IMR-90 (cell line): Measurements from ENCODE around the gene STXBP6. TPM values are rescaled to one million over a fixed set of nuclear protein-coding genes. Genes with fewer than 3 reads are reported as not detected.

Source experiments
- ATAC-seq: fragments of 200-7000 bp; cut with Tn5 transposase; 2 replicates; pipeline ENCODE4 v1.9.1; 2020; ENCODE audit warnings: low read depth, mild to moderate bottlenecking, moderate library complexity
- BruUV-seq: library from RNA; stranded (reverse); fragments of 400-500 nt; replicated peaks from 2 replicates; lab custom pipeline; 2021; lab: Mats Ljungman, UMichigan
- CTCF ChIA-PET: fragments of 300-600 bp; formaldehyde crosslinking; extraction: SDS; loops from one replicate; lab custom pipeline; 2021; ENCODE audit warnings: antibody characterized with exemption; lab: Yijun Ruan, JAX
- POLR2A ChIA-PET: fragments of 300-600 bp; sonication (Branson Sonifier 250); formaldehyde crosslinking; loops from one replicate; lab custom pipeline; 2022; ENCODE audit warnings: antibody characterized with exemption; ENCODE audit not compliant: unreplicated experiment; lab: Charles Lee
- DNase-seq: peaks from one replicate; pipeline ENCODE4 v3.0.0; 2013
- H2AFZ ChIP-seq: replicated peaks from 2 replicates; pipeline ENCODE3; 2013; ENCODE audit warnings: low read length, mild to moderate bottlenecking; ENCODE audit not compliant: poor library complexity
- H2AK5ac ChIP-seq: 2 replicates; pipeline ENCODE4 v1.6.1; 2013; ENCODE audit warnings: low read depth, low read length, inconsistent platforms
- H2AK9ac ChIP-seq: replicated peaks from 2 replicates; pipeline ENCODE3; 2013; ENCODE audit warnings: mild to moderate bottlenecking, low read depth, low read length, moderate library complexity; ENCODE audit not compliant: poor library complexity
- H2BK120ac ChIP-seq: 2 replicates; pipeline ENCODE4 v1.6.1; 2013; ENCODE audit warnings: low read depth, low read length, inconsistent platforms
- H2BK15ac ChIP-seq: 3 replicates; pipeline ENCODE4 v1.6.1; 2013; ENCODE audit warnings: low read depth, low read length, inconsistent platforms
- H2BK20ac ChIP-seq: 2 replicates; pipeline ENCODE4 v1.6.1; 2013; ENCODE audit warnings: low read depth, mild to moderate bottlenecking, inconsistent platforms, low read length, moderate library complexity
- H2BK5ac ChIP-seq: 2 replicates; pipeline ENCODE4 v1.6.1; 2013; ENCODE audit warnings: mild to moderate bottlenecking, low read depth, low read length, inconsistent platforms; ENCODE audit not compliant: poor library complexity, severe bottlenecking
- H3K14ac ChIP-seq: replicated peaks from 2 replicates; pipeline ENCODE4 v1.6.1; 2013; ENCODE audit warnings: low read depth, low read length, inconsistent platforms
- H3K18ac ChIP-seq: 2 replicates; pipeline ENCODE4 v1.6.1; 2013; ENCODE audit warnings: low read depth, low read length, control low read depth
- H3K23ac ChIP-seq: 2 replicates; pipeline ENCODE4 v1.6.1; 2013; ENCODE audit warnings: low read depth, low read length, inconsistent platforms
- H3K27ac ChIP-seq: 2 replicates; pipeline ENCODE4 v1.5.1; 2013; ENCODE audit warnings: mild to moderate bottlenecking, control low read depth, low read length; ENCODE audit not compliant: insufficient read depth
- H3K27me3 ChIP-seq: 2 replicates; pipeline ENCODE4 v1.6.1; 2013; ENCODE audit warnings: low read length; ENCODE audit not compliant: control insufficient read depth, insufficient read depth
- H3K36me3 ChIP-seq: 2 replicates; pipeline ENCODE4 v1.6.1; 2013; ENCODE audit warnings: low read length, mixed read lengths; ENCODE audit not compliant: control insufficient read depth, insufficient read depth
- H3K4ac ChIP-seq: 2 replicates; pipeline ENCODE4 v1.6.1; 2013; ENCODE audit warnings: low read depth, low read length, inconsistent platforms
- H3K4me1 ChIP-seq: 2 replicates; pipeline ENCODE4 v1.6.1; 2013; ENCODE audit warnings: low read length, mixed read lengths; ENCODE audit not compliant: control insufficient read depth, insufficient read depth
- H3K4me2 ChIP-seq: 2 replicates; pipeline ENCODE4 v1.6.1; 2013; ENCODE audit warnings: low read depth, mild to moderate bottlenecking, control low read depth, low read length, moderate library complexity
- H3K4me3 ChIP-seq: 2 replicates; pipeline ENCODE4 v1.5.1; 2013; ENCODE audit warnings: low read depth, mild to moderate bottlenecking, control low read depth, low read length, moderate library complexity; ENCODE audit not compliant: insufficient read depth
- H3K56ac ChIP-seq: 2 replicates; pipeline ENCODE4 v1.6.1; 2013; ENCODE audit warnings: low read length, inconsistent platforms; ENCODE audit not compliant: insufficient read depth; ENCODE audit errors: extremely low read depth
- H3K79me1 ChIP-seq, 2 experiments: 2 replicates each; pipeline ENCODE4 v1.6.1; 2013; ENCODE audit warnings: low read length in 2 of 2, inconsistent platforms in 1 of 2, low read depth in 1 of 2
- H3K9ac ChIP-seq: 2 replicates; pipeline ENCODE4 v1.6.1; 2013; ENCODE audit warnings: low read depth, low read length, control low read depth
- H3K9me1 ChIP-seq: 2 replicates; pipeline ENCODE4 v1.6.1; 2013; ENCODE audit warnings: low read length, inconsistent platforms; ENCODE audit not compliant: insufficient read depth
- H3K9me3 ChIP-seq: 2 replicates; pipeline ENCODE4 v1.6.1; 2013; ENCODE audit warnings: low read length; ENCODE audit not compliant: control insufficient read depth, insufficient read depth
- H4K20me1 ChIP-seq: 2 replicates; pipeline ENCODE4 v1.6.1; 2013; ENCODE audit warnings: low read length, inconsistent platforms; ENCODE audit not compliant: insufficient read depth
- H4K5ac ChIP-seq: 2 replicates; pipeline ENCODE4 v1.6.1; 2013; ENCODE audit warnings: mild to moderate bottlenecking, low read depth, low read length, control low read depth
- H4K8ac ChIP-seq, 2 experiments: 2 replicates each; pipeline ENCODE4 v1.6.1; 2013; ENCODE audit warnings: low read depth in 2 of 2, low read length in 2 of 2, control low read depth in 1 of 2, inconsistent platforms in 1 of 2
- H4K91ac ChIP-seq: 2 replicates; pipeline ENCODE4 v1.6.1; 2013; ENCODE audit warnings: low read depth, low read length, inconsistent platforms; ENCODE audit not compliant: insufficient read depth
- BHLHE40 ChIP-seq: fragments of 150-350 bp; IDR thresholded peaks from 2 replicates; pipeline ENCODE4 v1.6.1; 2016; ENCODE audit warnings: mild to moderate bottlenecking, low read depth, low read length
- CHD1 ChIP-seq: IDR thresholded peaks from 2 replicates; pipeline ENCODE4 v1.6.1; 2012; ENCODE audit warnings: low read depth, low read length, improper control_type of control experiment
- MAFK ChIP-seq: IDR thresholded peaks from 2 replicates; pipeline ENCODE4 v1.6.1; 2012; ENCODE audit warnings: low read depth, low read length, improper control_type of control experiment
- MAZ ChIP-seq: IDR thresholded peaks from 2 replicates; pipeline ENCODE4 v1.6.1; 2012; ENCODE audit warnings: low read depth, mild to moderate bottlenecking, low read length, improper control_type of control experiment, moderate library complexity, borderline replicate concordance
- MXI1 ChIP-seq: IDR thresholded peaks from 2 replicates; pipeline ENCODE4 v1.6.1; 2012; ENCODE audit warnings: low read depth, mild to moderate bottlenecking, low read length, moderate library complexity, borderline replicate concordance
- NFE2L2 ChIP-seq: fragments of 150-350 bp; IDR thresholded peaks from 2 replicates; pipeline ENCODE4 v1.6.1; 2016; ENCODE audit warnings: low read depth, mild to moderate bottlenecking, low read length
- RAD21 ChIP-seq: IDR thresholded peaks from 2 replicates; pipeline ENCODE4 v1.6.1; 2012; ENCODE audit warnings: low read length, improper control_type of control experiment
- RCOR1 ChIP-seq: IDR thresholded peaks from 2 replicates; pipeline ENCODE4 v1.6.1; 2012; ENCODE audit warnings: mild to moderate bottlenecking, low read length, improper control_type of control experiment; ENCODE audit not compliant: insufficient replicate concordance
- RFX5 ChIP-seq: IDR thresholded peaks from 2 replicates; pipeline ENCODE4 v1.8.0; 2012; ENCODE audit warnings: low read depth, mild to moderate bottlenecking, low read length, moderate library complexity
- SMC3 ChIP-seq: fragments of 150-350 bp; IDR thresholded peaks from 2 replicates; pipeline ENCODE4 v1.6.1; 2016; ENCODE audit warnings: low read depth, mild to moderate bottlenecking, antibody characterized with exemption, low read length, moderate library complexity
- WGBS, 2 experiments: methylation state at CpG; one replicate each; pipeline versions ENCODE4 v1.1.5 to v1.1.7; 2013; ENCODE audit warnings: missing lambda C conversion rate in 2 of 2; ENCODE audit not compliant: insufficient read length in 1 of 2; ENCODE audit errors: extremely low coverage in 2 of 2; 5-methylcytosine and 5-hydroxymethylcytosine counted together
- dilution Hi-C: fragments of 300-500 bp; cut with HindIII; formaldehyde crosslinking; loops from one replicate; pipeline ENCODE4 v1.14.3; 2018; ENCODE audit warnings: low sequenced_read_pairs; ENCODE audit not compliant: unreplicated experiment
- in situ Hi-C: fragments of 300-500 bp; cut with MboI; formaldehyde crosslinking; loops from 3 replicates; pipeline ENCODE4 v1.14.3; 2019; ENCODE audit warnings: low sequenced_read_pairs, inconsistent platforms, mixed read lengths
- intact Hi-C: fragments of 100-400 bp; cut with micrococcal nuclease; formaldehyde crosslinking; loops from 2 replicates; pipeline ENCODE4 v1.10.0; 2022
- polyA plus RNA-seq, 3 experiments: library from polyadenylated mRNA; depleted of rRNA; stranded (reverse); fragments of >200 nt; gene quantifications; 2 replicates each; pipeline ENCODE4 v1.2.3, GENCODE V29; 2012; ENCODE audit warnings: low replicate concordance in 1 of 3
- total RNA-seq: library from RNA; depleted of rRNA; stranded (reverse); fragments of >200 nt; gene quantifications from 2 replicates; pipeline ENCODE4 v1.2.3, GENCODE V29; 2012
- TF ChIP-seq, protein P1 (sequence below): fragments of 150-350 bp; IDR thresholded peaks from 2 replicates; pipeline ENCODE4 v1.6.1; 2016; ENCODE audit warnings: low read depth, mild to moderate bottlenecking, low read length, moderate library complexity, borderline replicate concordance
- TF ChIP-seq, protein P2 (sequence below): fragments of 150-350 bp; IDR thresholded peaks from 2 replicates; pipeline ENCODE4 v1.6.1; 2017; ENCODE audit warnings: mild to moderate bottlenecking, antibody characterized with exemption, low read length, low read depth

Gene STXBP6
- total and polyA plus RNA-seq, 2 of the 4 experiments (the other 2 are of a cell fraction), result 14.2 to 14.3 TPM

DNA sequence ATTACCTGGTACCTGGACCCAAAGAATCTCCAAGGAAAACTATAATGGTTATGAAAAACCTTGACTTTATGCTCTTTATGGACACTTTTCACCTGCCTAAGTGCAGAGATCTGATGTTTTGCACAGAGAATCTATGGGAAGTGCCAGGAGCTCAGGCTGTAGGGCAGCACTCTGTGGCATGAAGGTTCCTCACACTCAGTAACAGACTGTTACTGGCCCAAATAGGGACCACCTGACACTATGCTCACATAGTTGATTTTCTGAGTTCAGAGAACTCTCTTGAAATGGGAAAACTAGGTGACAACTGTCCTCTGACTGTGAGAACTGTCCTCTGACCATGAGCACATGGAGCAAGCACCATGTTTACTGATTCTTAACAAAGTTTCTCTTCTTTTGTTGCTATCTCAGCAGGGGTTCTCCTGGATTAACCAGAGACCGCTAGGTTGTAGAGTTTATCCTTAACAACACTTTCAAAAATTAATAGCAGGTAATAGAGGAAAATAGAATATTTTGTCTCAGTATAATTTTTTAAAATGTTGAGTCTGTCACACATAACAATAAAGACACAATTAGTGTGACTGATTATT lies 101.6 kb downstream of the STXBP6 start:
- BruUV-seq, result no TSS peak
- Histone ChIP-seq H3K23ac (no peak overlapping the region), H2BK120ac (no peak overlapping the region), H2BK15ac (no peak overlapping the region), H3K4ac (no peak overlapping the region), H3K56ac (no peak overlapping the region), H3K4me2 (no peak overlapping the region), H3K36me3 (no peaks in the 10 kb centered on the region), H2AK9ac (no peak overlapping the region), H3K79me1 (no peaks in the 10 kb centered on the region), H2AFZ (no peak overlapping the region), H2BK20ac (no peak overlapping the region), H3K4me3 (no peak overlapping the region), H3K14ac (no peak overlapping the region), H3K27ac (no peak overlapping the region), H3K9me3 (no peaks in the 10 kb centered on the region), H4K91ac (no peak overlapping the region), H4K20me1 (no peaks in the 10 kb centered on the region), H3K27me3 (no peaks in the 10 kb centered on the region), H2AK5ac (no peak overlapping the region), H3K9me1 (no peaks in the 10 kb centered on the region; the same call in 1 of the 2 replicates), H3K18ac (no peak overlapping the region), H3K4me1 (no peaks in the 10 kb centered on the region), H4K5ac (no peak overlapping the region), H3K9ac (no peak overlapping the region), H2BK5ac (no peak overlapping the region), H4K8ac (no peak overlapping the region)
- intact Hi-C loops, result no loop called here
- WGBS, 2 experiments, result no CpG with 5 or more reads among the region's 1 CpG
- no peak for ATAC-seq
- dilution Hi-C loops, result no loop called here
- CTCF ChIA-PET, result no interaction called here
- no peak for TF ChIP-seq MAZ
- TF ChIP-seq MXI1, result no peak
- TF ChIP-seq, protein P1, sequence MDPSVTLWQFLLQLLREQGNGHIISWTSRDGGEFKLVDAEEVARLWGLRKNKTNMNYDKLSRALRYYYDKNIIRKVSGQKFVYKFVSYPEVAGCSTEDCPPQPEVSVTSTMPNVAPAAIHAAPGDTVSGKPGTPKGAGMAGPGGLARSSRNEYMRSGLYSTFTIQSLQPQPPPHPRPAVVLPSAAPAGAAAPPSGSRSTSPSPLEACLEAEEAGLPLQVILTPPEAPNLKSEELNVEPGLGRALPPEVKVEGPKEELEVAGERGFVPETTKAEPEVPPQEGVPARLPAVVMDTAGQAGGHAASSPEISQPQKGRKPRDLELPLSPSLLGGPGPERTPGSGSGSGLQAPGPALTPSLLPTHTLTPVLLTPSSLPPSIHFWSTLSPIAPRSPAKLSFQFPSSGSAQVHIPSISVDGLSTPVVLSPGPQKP, result no peak
- TF ChIP-seq MAFK, result no peak
- TF ChIP-seq RFX5, result no peak
- no peak for TF ChIP-seq RAD21
- no peak for TF ChIP-seq SMC3
- no peak for TF ChIP-seq BHLHE40
- no peak for TF ChIP-seq RCOR1
- no peak for TF ChIP-seq NFE2L2
- TF ChIP-seq CHD1, result no peak
- TF ChIP-seq, protein P2, sequence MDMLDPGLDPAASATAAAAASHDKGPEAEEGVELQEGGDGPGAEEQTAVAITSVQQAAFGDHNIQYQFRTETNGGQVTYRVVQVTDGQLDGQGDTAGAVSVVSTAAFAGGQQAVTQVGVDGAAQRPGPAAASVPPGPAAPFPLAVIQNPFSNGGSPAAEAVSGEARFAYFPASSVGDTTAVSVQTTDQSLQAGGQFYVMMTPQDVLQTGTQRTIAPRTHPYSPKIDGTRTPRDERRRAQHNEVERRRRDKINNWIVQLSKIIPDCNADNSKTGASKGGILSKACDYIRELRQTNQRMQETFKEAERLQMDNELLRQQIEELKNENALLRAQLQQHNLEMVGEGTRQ, result no peak
- POLR2A ChIA-PET, result no interaction called here
- no peak for DNase-seq
- in situ Hi-C loops, result no loop called here
